IPS-NIHi11 (cell line): ENCODE measurements around the gene SCN2B.

ENCODE experiments used
- DNase-seq: peaks from one replicate; pipeline ENCODE4 v3.0.0; 2012; ENCODE audit warnings: mixed read lengths, low spot score

The SCN2B gene

GRCh38 chr11:118135051-118135795 lies 41.2 kb downstream of the SCN2B start:
- DNase-seq, result no peak

DNA sequence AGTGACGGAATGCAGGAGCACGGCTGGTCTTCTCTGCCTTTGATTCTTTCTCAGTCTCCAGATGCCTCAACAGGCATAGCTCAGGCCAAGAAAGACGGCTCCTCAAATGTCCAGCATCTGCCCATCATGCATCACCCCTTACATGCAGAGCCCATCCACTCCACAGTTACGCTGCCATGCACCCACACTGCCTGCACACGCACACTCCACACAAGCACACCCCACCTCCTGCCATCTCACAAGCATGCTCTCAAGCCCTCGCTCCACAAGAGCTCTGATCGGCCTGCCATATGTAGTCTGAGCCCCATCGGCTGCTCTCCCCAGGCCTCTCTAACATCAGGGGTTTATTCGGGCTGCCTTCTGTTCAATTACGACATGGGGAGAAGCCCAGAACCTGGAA lies 42.6 kb downstream of the SCN2B start:
- no peak for DNase-seq

- no peak for DNase-seq
Measured at GRCh38 chr11:118132385-118133151, 43.9 kb downstream of the SCN2B start.

GRCh38 chr11:118129471-118130172 lies 46.8 kb downstream of the SCN2B start:
- no peak for DNase-seq

- DNase-seq, result no peak
Measured at GRCh38 chr11:118128721-118129470, 47.5 kb downstream of the SCN2B start.

GRCh38 chr11:118128310-118128709 lies 48.1 kb downstream of the SCN2B start:
- no peak for DNase-seq

DNA sequence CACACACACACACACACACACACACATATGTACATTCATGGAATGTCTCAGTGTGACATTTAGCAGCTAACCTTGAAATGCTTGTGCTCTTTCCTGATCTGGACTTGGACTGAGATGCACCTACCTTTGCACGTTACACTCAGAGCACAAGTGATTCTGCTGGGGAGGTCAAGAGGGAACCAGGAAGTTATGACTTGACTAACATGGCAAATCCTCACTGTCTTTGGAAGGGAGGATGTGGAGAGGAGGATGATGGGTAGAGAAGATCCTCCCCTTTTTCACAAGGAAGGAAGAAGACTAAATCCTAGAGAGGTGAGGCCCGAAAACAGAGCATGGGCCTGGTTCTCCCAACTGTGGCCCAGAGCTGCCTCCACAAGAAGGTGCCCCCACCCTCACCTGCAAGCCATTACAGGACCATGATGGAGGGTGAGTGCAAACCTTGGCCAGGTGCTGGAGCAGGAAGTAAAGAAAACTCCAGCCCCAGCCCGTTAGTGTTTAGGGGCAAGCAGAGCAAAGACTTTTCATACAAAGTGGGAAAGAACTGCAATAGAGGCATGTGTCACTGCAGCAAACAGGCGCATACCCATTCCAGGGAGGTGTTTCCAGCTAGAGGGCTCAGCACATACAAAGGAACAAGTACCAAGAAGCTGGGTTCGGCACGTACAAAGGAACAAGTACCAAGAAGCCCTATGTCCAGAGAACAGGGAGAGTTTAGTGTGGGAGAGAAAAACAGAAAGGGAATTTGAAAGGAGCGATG lies 50.2 kb downstream of the SCN2B start:
- DNase-seq, result no peak

GRCh38 chr11:118124929-118125535 lies 51.4 kb downstream of the SCN2B start:
- no peak for DNase-seq

- DNase-seq, result no peak
Measured at GRCh38 chr11:118120793-118121192, 55.6 kb downstream of the SCN2B start.

DNA sequence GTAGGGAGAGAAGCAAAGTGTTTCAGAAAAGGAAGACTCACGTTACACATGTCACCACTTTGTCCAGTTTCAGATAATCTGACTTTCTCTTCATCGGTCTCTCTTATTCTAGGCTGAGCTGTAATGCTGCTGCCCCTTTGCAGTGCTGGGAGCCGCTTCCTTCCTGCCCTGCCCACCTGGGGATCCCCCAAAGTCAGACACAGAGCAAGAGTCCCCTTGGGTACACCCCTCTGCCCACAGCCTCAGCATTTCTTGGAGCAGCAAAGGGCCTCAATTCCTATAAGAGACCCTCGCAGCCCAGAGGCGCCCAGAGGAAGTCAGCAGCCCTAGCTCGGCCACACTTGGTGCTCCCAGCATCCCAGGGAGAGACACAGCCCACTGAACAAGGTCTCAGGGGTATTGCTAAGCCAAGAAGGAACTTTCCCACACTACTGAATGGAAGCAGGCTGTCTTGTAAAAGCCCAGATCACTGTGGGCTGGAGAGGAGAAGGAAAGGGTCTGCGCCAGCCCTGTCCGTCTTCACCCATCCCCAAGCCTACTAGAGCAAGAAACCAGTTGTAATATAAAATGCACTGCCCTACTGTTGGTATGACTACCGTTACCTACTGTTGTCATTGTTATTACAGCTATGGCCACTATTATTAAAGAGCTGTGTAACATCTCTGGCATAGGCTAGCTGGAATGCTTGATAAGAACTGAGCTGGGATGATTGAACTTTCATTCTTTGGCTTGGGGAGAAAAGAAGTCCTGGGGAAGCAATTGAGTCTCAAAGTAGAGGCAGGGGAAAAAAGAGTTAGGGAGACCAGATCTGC lies 58.4 kb downstream of the SCN2B start:
- DNase-seq, result no peak

- DNase-seq, result no peak
Measured at GRCh38 chr11:118115048-118115447, 61.4 kb downstream of the SCN2B start.

- DNase-seq, result no peak
Measured at GRCh38 chr11:118114266-118114665, 62.2 kb downstream of the SCN2B start.

DNA sequence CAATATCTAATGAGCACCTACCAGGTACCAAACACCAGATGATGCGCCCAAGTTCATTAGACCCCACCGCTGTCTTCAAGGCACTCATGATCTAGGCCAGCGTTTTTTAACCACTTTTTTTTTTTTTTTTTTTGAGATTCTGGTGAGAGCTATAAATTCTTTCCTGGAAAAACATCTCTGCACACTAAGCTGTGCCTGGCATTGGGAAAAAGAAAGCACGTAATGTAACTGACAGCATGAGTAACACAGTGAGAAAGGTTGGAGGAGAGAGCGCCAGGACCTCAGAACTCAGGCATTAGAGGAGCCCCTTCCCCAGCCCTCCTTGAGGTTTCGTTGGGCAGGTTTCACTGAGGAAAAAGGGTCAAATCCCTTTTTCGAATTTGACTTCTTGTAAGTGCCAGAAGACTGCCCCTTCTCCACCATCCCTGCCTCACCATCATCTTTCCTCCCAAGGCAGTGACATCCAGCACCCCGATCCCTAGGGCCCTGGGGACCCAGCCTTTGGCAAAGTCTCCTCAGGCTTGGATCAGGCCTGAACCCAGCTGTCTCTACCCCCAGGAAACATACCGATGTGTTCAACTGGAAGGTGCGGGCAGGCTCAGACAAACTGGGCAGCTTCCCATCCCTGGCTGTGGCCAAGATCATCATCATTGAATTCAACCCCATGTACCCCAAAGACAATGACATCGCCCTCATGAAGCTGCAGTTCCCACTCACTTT lies 63.6 kb downstream of the SCN2B start:
- no peak for DNase-seq
